Measurements from ENCODE around the gene HTR6. TPM values are rescaled to one million over a fixed set of nuclear protein-coding genes. Genes with fewer than 3 reads are reported as not detected.
"Not testable (repeated sequence)": the region's sequence is repeated elsewhere in the genome, so short reads cannot be mapped to it uniquely, and the experiment has no call there.

Gene HTR6
- total RNA-seq, 1 donor, result under 0.01 TPM

- no peak for DNase-seq (ENCODE audit: insufficient read length, low spot score, missing footprints)
- no peaks in the 10 kb centered on the region for H3K36me3 ChIP-seq (ENCODE audit: insufficient read depth, low read length)
- H3K4me2 ChIP-seq (ENCODE audit: insufficient read depth, low read length), result no peak overlapping the region
- H3K27ac ChIP-seq (ENCODE audit: low read depth, low read length), result no peak overlapping the region
- H3K4me1 ChIP-seq (ENCODE audit: insufficient read depth, low read length), result no peaks in the 10 kb centered on the region
- H3K79me2 ChIP-seq (ENCODE audit: insufficient read depth, low read length), result no peaks in the 10 kb centered on the region
- no peaks in the 10 kb centered on the region for H3K9me3 ChIP-seq (ENCODE audit: low read depth, low read length)
- H2AFZ ChIP-seq (ENCODE audit: low read length), result no peak overlapping the region
- no peak overlapping the region for H3K4me3 ChIP-seq (ENCODE audit: insufficient read depth, low read length)
- TF ChIP-seq CTCF (IDR thresholded peaks at IDR 0.05; ENCODE audit: extremely low read depth, low read depth, low read length), result no peak
- no peaks in the 10 kb centered on the region for H4K20me1 ChIP-seq (ENCODE audit: insufficient read depth, low read length)
- H3K27me3 ChIP-seq (ENCODE audit: insufficient read depth, low read length), result no peaks in the 10 kb centered on the region
These were observed 27.1 kb upstream of the HTR6 start for GRCh38 chr1:19637606-19638005.

- DNase-seq (ENCODE audit: insufficient read length, low spot score, missing footprints), result peak; percentile 66
- not testable (repeated sequence) for H4K20me1 ChIP-seq (ENCODE audit: insufficient read depth, low read length); H3K27me3 ChIP-seq (ENCODE audit: insufficient read depth, low read length); H3K27ac ChIP-seq (ENCODE audit: low read depth, low read length); H2AFZ ChIP-seq (ENCODE audit: low read length); H3K4me2 ChIP-seq (ENCODE audit: insufficient read depth, low read length); H3K4me1 ChIP-seq (ENCODE audit: insufficient read depth, low read length); H3K4me3 ChIP-seq (ENCODE audit: insufficient read depth, low read length); H3K9me3 ChIP-seq (ENCODE audit: low read depth, low read length); H3K36me3 ChIP-seq (ENCODE audit: insufficient read depth, low read length); H3K79me2 ChIP-seq (ENCODE audit: insufficient read depth, low read length)
These were observed 25.4 kb upstream of the HTR6 start for GRCh38 chr1:19639228-19639627.

- Histone ChIP-seq H3K79me2 (ENCODE audit: insufficient read depth, low read length) (peaks cover 8% of the 10 kb centered on the region), H3K4me2 (ENCODE audit: insufficient read depth, low read length) (no peak overlapping the region), H3K27me3 (ENCODE audit: insufficient read depth, low read length) (no peaks in the 10 kb centered on the region), H3K4me3 (ENCODE audit: insufficient read depth, low read length) (no peak overlapping the region), H3K27ac (ENCODE audit: low read depth, low read length) (no peak overlapping the region), H2AFZ (ENCODE audit: low read length) (no peak overlapping the region), H3K36me3 (ENCODE audit: insufficient read depth, low read length) (no peaks in the 10 kb centered on the region), H3K4me1 (ENCODE audit: insufficient read depth, low read length) (peaks cover 4% of the 10 kb centered on the region), H3K9me3 (ENCODE audit: low read depth, low read length) (no peaks in the 10 kb centered on the region), H4K20me1 (ENCODE audit: insufficient read depth, low read length) (no peaks in the 10 kb centered on the region)
- DNase-seq (ENCODE audit: insufficient read length, low spot score, missing footprints), result no peak
- TF ChIP-seq CTCF (IDR thresholded peaks at IDR 0.05; ENCODE audit: extremely low read depth, low read depth, low read length), result no peak
These were observed 24.7 kb upstream of the HTR6 start for GRCh38 chr1:19639999-19640362.

GRCh38 chr1:19640363-19641316 lies 24.0 kb upstream of the HTR6 start:
- DNase-seq (ENCODE audit: insufficient read length, low spot score, missing footprints), result peak; percentile 80
- Histone ChIP-seq H2AFZ (ENCODE audit: low read length) (no peak overlapping the region), H3K27me3 (ENCODE audit: insufficient read depth, low read length) (no peaks in the 10 kb centered on the region), H3K4me2 (ENCODE audit: insufficient read depth, low read length) (no peak overlapping the region), H3K4me1 (ENCODE audit: insufficient read depth, low read length) (peaks cover 4% of the 10 kb centered on the region), H3K27ac (ENCODE audit: low read depth, low read length) (no peak overlapping the region), H3K4me3 (ENCODE audit: insufficient read depth, low read length) (no peak overlapping the region), H3K9me3 (ENCODE audit: low read depth, low read length) (no peaks in the 10 kb centered on the region), H4K20me1 (ENCODE audit: insufficient read depth, low read length) (no peaks in the 10 kb centered on the region), H3K36me3 (ENCODE audit: insufficient read depth, low read length) (no peaks in the 10 kb centered on the region), H3K79me2 (ENCODE audit: insufficient read depth, low read length) (peaks cover 14% of the 10 kb centered on the region)
- TF ChIP-seq CTCF (IDR thresholded peaks at IDR 0.05; ENCODE audit: extremely low read depth, low read depth, low read length), result no peak

Data from osteoblast (primary cell).